Testis (tissue), 3 donors: Measurements from ENCODE around the gene ZNRF3. TPM values are rescaled to one million over a fixed set of nuclear protein-coding genes. Genes with fewer than 3 reads are reported as not detected.

Experiments
- DNase-seq: peaks from one replicate; pipeline ENCODE4 v3.0.0-alpha.2; 2019
- H3K27ac ChIP-seq, 2 donors: fragments of 200-600 bp; sonication (generic); one replicate each; pipeline ENCODE4 v1.5.1; 2019
- H3K27me3 ChIP-seq: fragments of 200-600 bp; sonication (generic); one replicate; pipeline ENCODE4 v1.5.1; 2019
- H3K36me3 ChIP-seq: fragments of 200-600 bp; sonication (generic); one replicate; pipeline ENCODE4 v1.5.1; 2017; ENCODE audit warnings: low read depth; ENCODE audit errors: missing control alignments
- H3K4me1 ChIP-seq: fragments of 200-600 bp; sonication (generic); one replicate; pipeline ENCODE4 v1.5.1; 2019
- H3K4me3 ChIP-seq, 2 donors: fragments of 200-600 bp; sonication (generic); one replicate each; pipeline ENCODE4 v1.5.1; 2017 to 2019
- H3K9me3 ChIP-seq: fragments of 200-600 bp; sonication (generic); one replicate; pipeline ENCODE4 v1.5.1; 2017
- CTCF ChIP-seq, 3 experiments: fragments of 450-650 bp in 2 of 3; fragments of 200-600 bp in 1 of 3; sonication (generic) in 1 of 3; IDR thresholded peaks; one replicate each; pipeline ENCODE4 v1.5.1; 2016 to 2019; ENCODE audit warnings: antibody characterized with exemption in 3 of 3, mild to moderate bottlenecking in 2 of 3, moderate library complexity in 1 of 3
- POLR2A ChIP-seq: fragments of 450-650 bp; IDR thresholded peaks from one replicate; pipeline ENCODE4 v1.6.1; 2017; ENCODE audit warnings: antibody characterized with exemption, mild to moderate bottlenecking, moderate library complexity
- WGBS, 2 donors: methylation state at CpG; one replicate each; pipeline ENCODE4 v1.1.5; 2018; 5-methylcytosine and 5-hydroxymethylcytosine counted together
- intact Hi-C: fragments of 100-400 bp; cut with DNase I; formaldehyde crosslinking; loops from one replicate; pipeline ENCODE4 v1.15.1; 2023; ENCODE audit warnings: low total_unique reads
- polyA plus RNA-seq: library from polyadenylated mRNA; stranded (reverse); fragments of 350-450 nt; fragmentation: Illumina TruSeq; extraction: RNeasy Lipid Tissue Mini Kit (QIAGEN cat#74804); gene quantifications from one replicate; pipeline ENCODE4 v1.2.3, GENCODE V29; 2014; ENCODE audit warnings: low read depth, low replicate concordance; ENCODE audit not compliant: insufficient read depth
- total RNA-seq, 2 donors: library from RNA; depleted of rRNA; stranded (reverse); fragments of >200 nt; gene quantifications; one replicate each; pipeline ENCODE4 v1.2.3, GENCODE V29; 2016

Gene ZNRF3
- total and polyA plus RNA-seq, 3 donors from 2014 or later, result 13.9 to 44.5 (median 32.2) TPM

GRCh38 chr22:29088809-29089208 is 205.4 kb downstream of the ZNRF3 start:
- intact Hi-C loops, result no loop called here
- DNase-seq, result no peak

GRCh38 chr22:29089507-29089906 is 206.1 kb downstream of the ZNRF3 start:
- Histone ChIP-seq H3K4me1 (peaks cover 25% of the 10 kb centered on the region), H3K4me3 (no peak overlapping the region), H3K36me3 (no peaks in the 10 kb centered on the region), H3K27me3 (no peaks in the 10 kb centered on the region), H3K27ac (no peak overlapping the region), H3K9me3 (no peaks in the 10 kb centered on the region)
- intact Hi-C loops, result no loop called here
- DNase-seq, result no peak
- 74% methylated on average over 3 of the region's 3 CpGs for WGBS, 2 donors
- no peak for TF ChIP-seq CTCF (IDR thresholded peaks at IDR 0.05)
- TF ChIP-seq POLR2A, result no peak

More at GRCh38 chr22:29088809-29089208, 205.4 kb downstream of the ZNRF3 start:
- peaks cover 21% of the 10 kb centered on the region for H3K4me1 ChIP-seq
- no peaks in the 10 kb centered on the region for H3K36me3 ChIP-seq
- no peak overlapping the region for H3K4me3 ChIP-seq
- 94 to 96% methylated on average over 3 of the region's 3 CpGs for WGBS, 2 donors
- no peak overlapping the region for H3K27ac ChIP-seq
- no peaks in the 10 kb centered on the region for H3K27me3 ChIP-seq
- H3K9me3 ChIP-seq, result no peaks in the 10 kb centered on the region
- no peak for TF ChIP-seq CTCF (IDR thresholded peaks at IDR 0.05)
- TF ChIP-seq POLR2A, result no peak

- Histone ChIP-seq H3K4me3 (no peak overlapping the region), H3K4me1 (peaks cover 25% of the 10 kb centered on the region), H3K9me3 (no peaks in the 10 kb centered on the region), H3K27ac (no peak overlapping the region), H3K27me3 (no peaks in the 10 kb centered on the region), H3K36me3 (no peaks in the 10 kb centered on the region)
- no peak for DNase-seq
- intact Hi-C loops, result no loop called here
- 90 to 91% methylated on average over 3 of the region's 3 CpGs for WGBS, 2 donors
- no peak for TF ChIP-seq CTCF (IDR thresholded peaks at IDR 0.05)
- no peak for TF ChIP-seq POLR2A
Measured at GRCh38 chr22:29090039-29090438, 206.7 kb downstream of the ZNRF3 start.

GRCh38 chr22:29092243-29092642 is 208.9 kb downstream of the ZNRF3 start:
- H3K4me1 ChIP-seq, result peaks cover 25% of the 10 kb centered on the region
- H3K27ac ChIP-seq, result peak overlapping the region in 1 of 2 donors; percentile 71
- WGBS, 2 donors, result 58% methylated on average over 4 of the region's 4 CpGs
- TF ChIP-seq CTCF (IDR thresholded peaks at IDR 0.05) (no peak), POLR2A (no peak)
- DNase-seq, result no peak
- H3K4me3 ChIP-seq, result no peak overlapping the region
- no peaks in the 10 kb centered on the region for H3K36me3 ChIP-seq
- intact Hi-C loops, result no loop called here
- H3K27me3 ChIP-seq, result no peaks in the 10 kb centered on the region
- no peaks in the 10 kb centered on the region for H3K9me3 ChIP-seq

- no peak overlapping the region for H3K4me3 ChIP-seq
- no peaks in the 10 kb centered on the region for H3K36me3 ChIP-seq
- H3K27me3 ChIP-seq, result no peaks in the 10 kb centered on the region
- intact Hi-C loops, result no loop called here
- WGBS, 2 donors, result 62 to 80% methylated on average over 1 of the region's 1 CpG
- no peak for DNase-seq
- peaks cover 25% of the 10 kb centered on the region for H3K4me1 ChIP-seq
- peak overlapping the region in 1 of 2 donors; percentile 71 for H3K27ac ChIP-seq
- TF ChIP-seq CTCF (IDR thresholded peaks at IDR 0.05), result no peak
- no peaks in the 10 kb centered on the region for H3K9me3 ChIP-seq
Measured at GRCh38 chr22:29093030-29093429, 209.7 kb downstream of the ZNRF3 start.
